ENCODE data around the gene MEI1.

The MEI1 gene

DNA sequence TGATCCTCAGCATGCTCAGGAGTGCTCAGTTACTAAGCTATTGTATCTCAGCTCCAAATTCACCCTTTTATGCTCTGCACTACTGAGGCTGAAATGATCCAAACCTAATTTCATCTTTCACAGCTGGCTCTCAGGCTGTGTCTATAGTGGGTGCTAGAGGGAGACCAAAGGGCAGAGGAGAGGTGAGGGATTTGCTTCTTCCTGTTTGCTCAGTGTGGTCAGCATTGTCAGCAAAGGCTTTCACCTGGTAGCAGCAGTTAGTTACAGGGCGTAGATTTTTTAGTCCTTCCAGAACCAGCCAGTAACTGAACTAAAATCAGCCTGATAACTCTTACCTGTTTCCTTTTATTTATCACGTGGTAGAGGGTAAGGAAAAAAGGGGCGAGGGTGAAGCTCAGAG, 45.0 kb upstream of the MEI1 start:
- TF ChIP-seq, protein P1, sequence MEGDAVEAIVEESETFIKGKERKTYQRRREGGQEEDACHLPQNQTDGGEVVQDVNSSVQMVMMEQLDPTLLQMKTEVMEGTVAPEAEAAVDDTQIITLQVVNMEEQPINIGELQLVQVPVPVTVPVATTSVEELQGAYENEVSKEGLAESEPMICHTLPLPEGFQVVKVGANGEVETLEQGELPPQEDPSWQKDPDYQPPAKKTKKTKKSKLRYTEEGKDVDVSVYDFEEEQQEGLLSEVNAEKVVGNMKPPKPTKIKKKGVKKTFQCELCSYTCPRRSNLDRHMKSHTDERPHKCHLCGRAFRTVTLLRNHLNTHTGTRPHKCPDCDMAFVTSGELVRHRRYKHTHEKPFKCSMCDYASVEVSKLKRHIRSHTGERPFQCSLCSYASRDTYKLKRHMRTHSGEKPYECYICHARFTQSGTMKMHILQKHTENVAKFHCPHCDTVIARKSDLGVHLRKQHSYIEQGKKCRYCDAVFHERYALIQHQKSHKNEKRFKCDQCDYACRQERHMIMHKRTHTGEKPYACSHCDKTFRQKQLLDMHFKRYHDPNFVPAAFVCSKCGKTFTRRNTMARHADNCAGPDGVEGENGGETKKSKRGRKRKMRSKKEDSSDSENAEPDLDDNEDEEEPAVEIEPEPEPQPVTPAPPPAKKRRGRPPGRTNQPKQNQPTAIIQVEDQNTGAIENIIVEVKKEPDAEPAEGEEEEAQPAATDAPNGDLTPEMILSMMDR (conservative IDR thresholded peaks at IDR 0.05; ENCODE audit: low read depth, low read length): no peak
- H3K4me3 ChIP-seq (IDR thresholded peaks at IDR 0.05; ENCODE audit: insufficient read depth, low read depth, low read length): no peak overlapping the region
- H3K9ac ChIP-seq: no peak overlapping the region
- H4K20me1 ChIP-seq (ENCODE audit: insufficient read depth): no peaks in the 10 kb centered on the region
- peaks cover 14% of the 10 kb centered on the region for H3K4me1 ChIP-seq (ENCODE audit: low read depth, poor library complexity, severe bottlenecking)
- no peaks in the 10 kb centered on the region for H3K27me3 ChIP-seq (ENCODE audit: insufficient read depth, low read depth)
- H2AFZ ChIP-seq (ENCODE audit: low read depth): no peak overlapping the region
- H3K4me2 ChIP-seq: no peak overlapping the region
- H3K79me2 ChIP-seq (ENCODE audit: insufficient read depth, low read depth): no peaks in the 10 kb centered on the region
- H3K27ac ChIP-seq: no peak overlapping the region
- peaks cover 16% of the 10 kb centered on the region; the same call in 1 of the 2 replicates for H3K36me3 ChIP-seq (ENCODE audit: insufficient read depth)

GRCh38 chr22:41656556-41656955, 42.7 kb upstream of the MEI1 start:
- TF ChIP-seq, protein P1 (conservative IDR thresholded peaks at IDR 0.05; ENCODE audit: low read depth, low read length): no peak
- Histone ChIP-seq H3K36me3 (ENCODE audit: insufficient read depth) (peaks cover 17% of the 10 kb centered on the region; the same call in 1 of the 2 replicates), H3K27ac (no peak overlapping the region), H4K20me1 (ENCODE audit: insufficient read depth) (no peaks in the 10 kb centered on the region), H3K79me2 (ENCODE audit: insufficient read depth, low read depth) (no peaks in the 10 kb centered on the region), H3K4me1 (ENCODE audit: low read depth, poor library complexity, severe bottlenecking) (peaks cover 14% of the 10 kb centered on the region), H3K4me3 (IDR thresholded peaks at IDR 0.05; ENCODE audit: insufficient read depth, low read depth, low read length) (no peak overlapping the region), H3K4me2 (no peak overlapping the region), H2AFZ (ENCODE audit: low read depth) (no peak overlapping the region), H3K27me3 (ENCODE audit: insufficient read depth, low read depth) (no peaks in the 10 kb centered on the region), H3K9ac (no peak overlapping the region)

DNA sequence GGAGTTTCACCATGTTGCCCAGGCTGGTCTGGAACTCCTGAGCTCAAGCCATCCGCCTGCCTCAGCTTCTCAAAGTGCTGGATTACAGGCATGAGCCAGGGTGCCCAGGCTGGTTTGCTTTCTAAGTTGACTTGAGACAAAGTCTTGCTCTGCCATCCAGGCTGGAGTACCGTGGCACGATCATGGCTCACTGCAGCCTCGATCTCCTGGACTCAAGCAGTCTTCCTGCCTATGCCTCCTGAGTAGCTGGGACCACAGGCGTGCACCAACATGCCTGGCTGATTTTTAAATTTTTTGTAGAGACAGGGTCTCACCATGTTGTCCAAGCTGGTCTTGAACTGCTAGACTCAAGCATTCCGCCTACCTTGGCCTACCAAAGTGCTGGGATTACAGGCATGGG, 41.6 kb upstream of the MEI1 start:
- Histone ChIP-seq H3K4me2 (no peak overlapping the region), H3K27ac (no peak overlapping the region), H3K4me3 (IDR thresholded peaks at IDR 0.05; ENCODE audit: insufficient read depth, low read depth, low read length) (no peak overlapping the region), H3K27me3 (ENCODE audit: insufficient read depth, low read depth) (no peaks in the 10 kb centered on the region), H3K4me1 (ENCODE audit: low read depth, poor library complexity, severe bottlenecking) (peaks cover 14% of the 10 kb centered on the region), H3K36me3 (ENCODE audit: insufficient read depth) (peaks cover 17% of the 10 kb centered on the region; the same call in 1 of the 2 replicates), H3K79me2 (ENCODE audit: insufficient read depth, low read depth) (no peaks in the 10 kb centered on the region), H2AFZ (ENCODE audit: low read depth) (no peak overlapping the region), H3K9ac (no peak overlapping the region), H4K20me1 (ENCODE audit: insufficient read depth) (no peaks in the 10 kb centered on the region)
- TF ChIP-seq, protein P1 (conservative IDR thresholded peaks at IDR 0.05; ENCODE audit: low read depth, low read length): no peak

DNA sequence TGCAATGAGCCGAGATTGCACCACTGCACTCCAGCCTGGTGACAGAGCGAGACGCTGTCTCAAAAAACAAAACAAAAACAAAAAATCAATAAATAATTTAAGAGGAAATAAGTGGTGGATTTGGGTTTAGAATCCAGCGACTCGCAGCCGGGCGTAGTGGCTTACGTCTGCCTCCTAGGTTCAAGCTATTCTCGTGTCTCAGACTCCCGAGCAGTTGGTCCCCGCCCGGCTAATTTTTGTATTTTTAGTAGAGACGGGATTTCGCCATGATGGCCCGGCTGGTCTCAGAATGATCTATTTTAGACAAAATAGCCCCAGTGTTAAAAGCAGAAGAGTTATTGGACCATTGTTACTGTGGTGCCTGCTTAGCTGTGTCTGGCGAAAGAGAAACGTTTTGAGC, 40.4 kb upstream of the MEI1 start:
- no peaks in the 10 kb centered on the region for H3K79me2 ChIP-seq (ENCODE audit: insufficient read depth, low read depth)
- H3K27ac ChIP-seq: no peak overlapping the region
- H4K20me1 ChIP-seq (ENCODE audit: insufficient read depth): no peaks in the 10 kb centered on the region
- no peak overlapping the region for H3K4me2 ChIP-seq
- H3K4me1 ChIP-seq (ENCODE audit: low read depth, poor library complexity, severe bottlenecking): peaks cover 8% of the 10 kb centered on the region
- no peak overlapping the region for H3K9ac ChIP-seq
- peaks cover 17% of the 10 kb centered on the region; the same call in 1 of the 2 replicates for H3K36me3 ChIP-seq (ENCODE audit: insufficient read depth)
- no peak overlapping the region for H2AFZ ChIP-seq (ENCODE audit: low read depth)
- H3K4me3 ChIP-seq (IDR thresholded peaks at IDR 0.05; ENCODE audit: insufficient read depth, low read depth, low read length): no peak overlapping the region
- H3K27me3 ChIP-seq (ENCODE audit: insufficient read depth, low read depth): no peaks in the 10 kb centered on the region
- TF ChIP-seq, protein P1 (conservative IDR thresholded peaks at IDR 0.05; ENCODE audit: low read depth, low read length): no peak

Measured in KMS-11 (cell line).